ENCODE data around the gene ARFGAP1.
A peak's percentile ranks its signal among the peaks of the same experiment; 100 is the strongest.

Gene ARFGAP1

GRCh38 chr20:63289311-63290135, 16.9 kb downstream of the ARFGAP1 start:
- H3K4me3 ChIP-seq (ENCODE audit: low read depth, low read length), result no peak overlapping the region
- TF ChIP-seq, protein P1, sequence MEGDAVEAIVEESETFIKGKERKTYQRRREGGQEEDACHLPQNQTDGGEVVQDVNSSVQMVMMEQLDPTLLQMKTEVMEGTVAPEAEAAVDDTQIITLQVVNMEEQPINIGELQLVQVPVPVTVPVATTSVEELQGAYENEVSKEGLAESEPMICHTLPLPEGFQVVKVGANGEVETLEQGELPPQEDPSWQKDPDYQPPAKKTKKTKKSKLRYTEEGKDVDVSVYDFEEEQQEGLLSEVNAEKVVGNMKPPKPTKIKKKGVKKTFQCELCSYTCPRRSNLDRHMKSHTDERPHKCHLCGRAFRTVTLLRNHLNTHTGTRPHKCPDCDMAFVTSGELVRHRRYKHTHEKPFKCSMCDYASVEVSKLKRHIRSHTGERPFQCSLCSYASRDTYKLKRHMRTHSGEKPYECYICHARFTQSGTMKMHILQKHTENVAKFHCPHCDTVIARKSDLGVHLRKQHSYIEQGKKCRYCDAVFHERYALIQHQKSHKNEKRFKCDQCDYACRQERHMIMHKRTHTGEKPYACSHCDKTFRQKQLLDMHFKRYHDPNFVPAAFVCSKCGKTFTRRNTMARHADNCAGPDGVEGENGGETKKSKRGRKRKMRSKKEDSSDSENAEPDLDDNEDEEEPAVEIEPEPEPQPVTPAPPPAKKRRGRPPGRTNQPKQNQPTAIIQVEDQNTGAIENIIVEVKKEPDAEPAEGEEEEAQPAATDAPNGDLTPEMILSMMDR (IDR thresholded peaks at IDR 0.05; ENCODE audit: low read depth, low read length), result no peak

DNA sequence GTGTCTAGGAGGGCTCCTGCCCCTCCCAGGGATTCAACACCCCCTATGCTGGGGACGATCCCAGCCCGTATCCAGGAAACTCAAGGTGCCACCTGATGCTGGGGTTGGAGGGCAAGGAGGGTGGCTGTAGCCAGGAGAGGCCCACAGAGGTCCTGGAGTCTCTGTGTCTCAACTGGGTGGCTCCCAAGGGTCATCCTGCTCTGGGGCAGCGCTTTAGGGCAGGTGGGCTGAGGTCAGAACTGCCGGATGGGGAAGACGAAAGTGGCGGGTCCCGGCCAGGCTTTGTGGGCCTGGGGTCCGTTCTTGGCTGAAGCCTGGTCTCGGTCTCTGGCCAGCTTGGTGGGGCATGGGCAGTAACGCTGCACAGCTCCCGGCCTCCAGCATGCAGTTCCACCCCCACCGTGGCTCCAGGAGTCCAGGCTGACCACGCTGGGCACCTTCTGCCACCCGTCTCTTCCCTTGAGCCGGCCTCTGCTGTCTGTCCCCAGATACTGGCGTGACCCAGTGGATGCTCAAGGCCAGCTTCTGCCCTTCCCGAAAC, 17.6 kb downstream of the ARFGAP1 start:
- TF ChIP-seq, protein P1 (IDR thresholded peaks at IDR 0.05; ENCODE audit: low read depth, low read length), result no peak
- H3K4me3 ChIP-seq (ENCODE audit: low read depth, low read length), result no peak overlapping the region

DNA sequence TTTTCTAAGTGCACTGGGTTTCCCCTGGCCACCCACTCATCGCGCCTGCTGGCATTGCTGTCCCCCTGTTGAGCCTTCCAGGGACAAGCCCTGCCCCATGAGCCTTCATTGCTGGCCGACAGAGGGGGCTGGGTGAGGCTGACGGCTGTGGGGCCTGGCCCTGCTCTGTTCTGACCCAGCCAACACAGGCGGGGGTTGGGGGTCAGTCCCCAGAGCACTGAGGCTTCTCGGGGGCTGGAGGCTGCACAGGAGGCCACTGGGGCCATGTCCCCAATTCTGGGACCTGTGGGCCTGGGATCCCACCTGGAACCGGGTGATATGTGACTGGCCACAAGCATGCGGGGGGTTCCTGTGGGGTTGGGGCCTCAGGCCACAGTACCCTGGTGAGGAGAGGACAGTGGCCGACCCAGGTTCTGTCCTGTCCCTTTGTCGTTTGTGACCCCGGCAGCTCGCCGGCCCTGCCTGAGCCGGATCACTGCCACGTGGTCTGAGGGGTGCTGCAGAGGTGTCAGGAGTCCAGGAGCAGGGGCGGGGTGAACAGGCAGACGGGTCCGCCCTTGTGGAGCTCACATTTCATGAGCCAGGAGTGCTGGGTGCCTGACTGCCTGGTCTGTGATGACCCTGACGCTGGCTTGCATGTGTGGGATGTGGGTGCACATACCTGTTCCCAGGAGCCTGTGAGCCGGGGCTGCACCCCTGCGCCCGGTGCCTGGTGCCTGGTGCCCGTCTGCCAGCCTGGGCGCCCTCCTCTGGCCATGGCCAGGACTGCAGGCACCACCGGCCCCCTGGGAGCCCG, 18.3 kb downstream of the ARFGAP1 start:
- no peak overlapping the region for H3K4me3 ChIP-seq (ENCODE audit: low read depth, low read length)
- TF ChIP-seq, protein P1 (IDR thresholded peaks at IDR 0.05; ENCODE audit: low read depth, low read length), result peak; percentile 60

DNA sequence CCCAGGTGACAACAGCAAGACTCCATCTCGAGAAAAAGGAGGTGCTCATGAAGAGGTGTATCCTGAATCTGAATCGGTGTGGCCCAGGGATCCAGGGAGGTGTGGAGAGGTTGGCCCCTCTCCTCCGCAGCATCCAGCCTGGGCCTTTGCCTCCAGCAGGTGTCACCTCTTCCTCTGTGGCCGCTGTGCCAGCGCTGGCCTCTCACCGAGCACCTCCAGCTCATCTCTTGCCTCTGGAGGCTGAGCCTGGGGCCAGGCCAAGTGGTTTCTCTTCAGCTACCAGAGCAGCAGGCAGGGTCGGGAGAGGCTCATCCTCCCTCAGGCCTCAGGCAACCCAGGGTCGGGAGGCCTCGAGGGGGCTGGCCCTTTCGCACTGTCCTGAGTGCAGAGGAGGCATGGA, 19.2 kb downstream of the ARFGAP1 start:
- TF ChIP-seq, protein P1 (IDR thresholded peaks at IDR 0.05; ENCODE audit: low read depth, low read length), result no peak
- no peak overlapping the region for H3K4me3 ChIP-seq (ENCODE audit: low read depth, low read length)

DNA sequence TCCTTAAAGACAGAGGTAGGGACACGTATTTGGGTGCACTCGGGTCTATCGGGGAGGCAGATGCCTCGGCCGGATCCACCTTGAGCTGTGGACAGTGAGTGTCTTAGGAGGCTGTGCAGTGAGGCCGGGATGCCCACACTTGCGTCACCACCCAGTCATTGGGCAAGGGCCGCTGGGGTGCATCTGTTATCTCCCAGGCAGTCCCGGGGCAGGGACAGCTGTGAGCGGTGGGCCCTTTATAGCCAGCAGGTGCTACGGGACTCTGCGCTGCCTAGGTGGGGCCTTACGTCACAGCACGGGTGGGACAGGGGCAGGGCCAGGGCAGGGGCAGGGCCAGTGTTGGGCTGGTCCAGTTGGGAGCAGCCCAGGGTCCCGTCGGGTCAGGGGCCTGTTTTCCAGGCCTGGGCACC, 19.7 kb downstream of the ARFGAP1 start:
- no peak overlapping the region for H3K4me3 ChIP-seq (ENCODE audit: low read depth, low read length)
- TF ChIP-seq, protein P1 (IDR thresholded peaks at IDR 0.05; ENCODE audit: low read depth, low read length), result no peak

GRCh38 chr20:63292904-63293303, 20.3 kb downstream of the ARFGAP1 start, which contains the start of gene COL20A1:
COL20A1 (plus strand) TSS chr20:63293186; CDS start chr20:63295108, 1,922 bp downstream.
- no peak within 1 kb of the TSS for H3K4me3 ChIP-seq (ENCODE audit: low read depth, low read length)
- TF ChIP-seq, protein P1 (IDR thresholded peaks at IDR 0.05; ENCODE audit: low read depth, low read length), result no peak
